H9 (cell line): Measurements from ENCODE around the gene TSPAN8. TPM values are rescaled to one million over a fixed set of nuclear protein-coding genes. Genes with fewer than 3 reads are reported as not detected.

Experiments used
- DNase-seq: peaks from one replicate; pipeline ENCODE4 v3.0.0-alpha.2; 2017
- H2AFZ ChIP-seq: one replicate; pipeline ENCODE4 v1.6.1; 2013; ENCODE audit warnings: mild to moderate bottlenecking, low read length, control low read depth, moderate library complexity
- H2AK5ac ChIP-seq: 2 replicates; pipeline ENCODE4 v1.6.1; 2013; ENCODE audit warnings: low read length, control low read depth, mixed read lengths; ENCODE audit not compliant: insufficient read length
- H2BK120ac ChIP-seq: one replicate; pipeline ENCODE4 v1.6.1; 2013; ENCODE audit warnings: low read depth, mild to moderate bottlenecking, low read length, control low read depth, inconsistent platforms; ENCODE audit not compliant: poor library complexity, severe bottlenecking
- H2BK12ac ChIP-seq: 2 replicates; pipeline ENCODE4 v1.6.1; 2013; ENCODE audit warnings: low read length, control low read depth, mixed read lengths, low read depth; ENCODE audit not compliant: insufficient read length
- H2BK15ac ChIP-seq: 2 replicates; pipeline ENCODE4 v1.6.1; 2013; ENCODE audit warnings: low read depth, low read length, control low read depth
- H2BK20ac ChIP-seq: one replicate; pipeline ENCODE4 v1.6.1; 2013; ENCODE audit warnings: low read depth, mild to moderate bottlenecking, low read length, control low read depth, inconsistent platforms; ENCODE audit not compliant: poor library complexity, severe bottlenecking
- H2BK5ac ChIP-seq: 2 replicates; pipeline ENCODE4 v1.6.1; 2013; ENCODE audit warnings: low read length, control low read depth, mixed read lengths; ENCODE audit not compliant: insufficient read length
- H3K14ac ChIP-seq: 2 replicates; pipeline ENCODE4 v1.6.1; 2013; ENCODE audit warnings: low read length, control low read depth; ENCODE audit not compliant: insufficient read depth
- H3K18ac ChIP-seq: 2 replicates; pipeline ENCODE4 v1.6.1; 2013; ENCODE audit warnings: low read depth, mild to moderate bottlenecking, mixed read lengths, low read length, control low read depth; ENCODE audit not compliant: insufficient read length
- H3K23ac ChIP-seq: 2 replicates; pipeline ENCODE4 v1.6.1; 2013; ENCODE audit warnings: low read length, control low read depth, mixed read lengths, low read depth; ENCODE audit not compliant: insufficient read length
- H3K23me2 ChIP-seq: 2 replicates; pipeline ENCODE4 v1.6.1; 2013; ENCODE audit warnings: low read depth, mild to moderate bottlenecking, mixed read lengths, low read length, control low read depth; ENCODE audit not compliant: insufficient read length, poor library complexity, severe bottlenecking
- H3K27ac ChIP-seq: 2 replicates; pipeline ENCODE4 v1.5.1; 2013; ENCODE audit warnings: low read length, control low read depth, mixed read lengths, low read depth; ENCODE audit not compliant: insufficient read length
- H3K27me3 ChIP-seq: 2 replicates; pipeline ENCODE4 v1.6.1; 2013; ENCODE audit warnings: low read length, control low read depth, inconsistent platforms; ENCODE audit not compliant: insufficient read depth
- H3K4ac ChIP-seq: 2 replicates; pipeline ENCODE4 v1.6.1; 2013; ENCODE audit warnings: low read depth, mild to moderate bottlenecking, control low read depth, inconsistent platforms, low read length, moderate library complexity
- H3K4me1 ChIP-seq: 2 replicates; pipeline ENCODE4 v1.6.1; 2013; ENCODE audit warnings: low read length, control low read depth, inconsistent platforms; ENCODE audit not compliant: insufficient read depth
- H3K4me2 ChIP-seq: 2 replicates; pipeline ENCODE4 v1.6.1; 2013; ENCODE audit warnings: low read length, control low read depth, mixed read lengths; ENCODE audit not compliant: insufficient read length, insufficient read depth
- H3K56ac ChIP-seq: 2 replicates; pipeline ENCODE4 v1.6.1; 2013; ENCODE audit warnings: low read depth, mild to moderate bottlenecking, mixed read lengths, low read length, control low read depth; ENCODE audit not compliant: insufficient read length
- H3K79me1 ChIP-seq: 2 replicates; pipeline ENCODE4 v1.6.1; 2013; ENCODE audit warnings: low read depth, mild to moderate bottlenecking, moderate library complexity, low read length, control low read depth, inconsistent platforms; ENCODE audit not compliant: insufficient read depth, poor library complexity, severe bottlenecking
- H3K79me2 ChIP-seq: 2 replicates; pipeline ENCODE4 v1.6.1; 2013; ENCODE audit warnings: low read length, control low read depth, inconsistent platforms; ENCODE audit not compliant: insufficient read depth
- H3K9ac ChIP-seq: 2 replicates; pipeline ENCODE4 v1.6.1; 2013; ENCODE audit warnings: low read length, control low read depth, mixed read lengths; ENCODE audit not compliant: insufficient read length; ENCODE audit errors: extremely low read depth
- H3K9me3 ChIP-seq: one replicate; pipeline ENCODE4 v1.6.1; 2013; ENCODE audit warnings: low read depth, low read length, inconsistent platforms; ENCODE audit not compliant: control insufficient read depth
- H3T11ph ChIP-seq: one replicate; pipeline ENCODE4 v1.6.1; 2013; ENCODE audit warnings: mild to moderate bottlenecking, low read length, control low read depth, inconsistent platforms
- H4K20me1 ChIP-seq: one replicate; pipeline ENCODE4 v1.6.1; 2013; ENCODE audit not compliant: control insufficient read depth, insufficient read length, insufficient read depth
- H4K5ac ChIP-seq: 2 replicates; pipeline ENCODE4 v1.6.1; 2013; ENCODE audit warnings: low read depth, mild to moderate bottlenecking, mixed read lengths, low read length, control low read depth; ENCODE audit not compliant: insufficient read length
- H4K8ac ChIP-seq: replicated peaks from 2 replicates; pipeline ENCODE4 v1.6.1; 2013; ENCODE audit warnings: low read length, control low read depth, mixed read lengths, low read depth; ENCODE audit not compliant: insufficient read length
- H4K91ac ChIP-seq: 2 replicates; pipeline ENCODE4 v1.6.1; 2013; ENCODE audit warnings: low read depth, mild to moderate bottlenecking, moderate library complexity, mixed read lengths, low read length, control low read depth; ENCODE audit not compliant: insufficient read length
- H3K27ac Mint-ChIP-seq, 3 experiments: 2 replicates in 2 of 3; 3 replicates in 1 of 3; pipeline ENCODE4 v1.8.0; 2020 to 2021; ENCODE audit warnings: mixed read lengths in 3 of 3, mild to moderate bottlenecking in 1 of 3, moderate library complexity in 1 of 3
- H3K27me3 Mint-ChIP-seq: 2 replicates; pipeline ENCODE4 v1.8.0; 2021; ENCODE audit warnings: low read depth, mild to moderate bottlenecking, moderate library complexity, mixed read lengths
- H3K36me3 Mint-ChIP-seq, 3 experiments: 2 replicates in 2 of 3; 3 replicates in 1 of 3; pipeline ENCODE4 v1.8.0; 2020 to 2021; ENCODE audit warnings: low read depth in 3 of 3, mixed read lengths in 3 of 3; ENCODE audit not compliant: insufficient read depth in 1 of 3
- H3K4me1 Mint-ChIP-seq, 2 experiments: 2 replicates each; pipeline ENCODE4 v1.8.0; 2020; ENCODE audit warnings: mixed read lengths in 2 of 2
- H3K4me3 Mint-ChIP-seq, 2 experiments: 2 replicates in 1 of 2; 3 replicates in 1 of 2; pipeline ENCODE4 v1.8.0; 2020 to 2021; ENCODE audit warnings: mild to moderate bottlenecking in 2 of 2, mixed read lengths in 2 of 2, moderate library complexity in 1 of 2
- H3K9me3 Mint-ChIP-seq, 2 experiments: 2 replicates in 1 of 2; 3 replicates in 1 of 2; pipeline ENCODE4 v1.8.0; 2020; ENCODE audit warnings: mild to moderate bottlenecking in 2 of 2, mixed read lengths in 2 of 2, moderate library complexity in 1 of 2
- CTCF ChIP-seq: fragments of 200-600 bp; sonication (generic); conservative IDR thresholded peaks from 3 replicates; pipeline ENCODE4 v1.8.0; 2021; ENCODE audit warnings: antibody characterized with exemption, mild to moderate bottlenecking
- total RNA-seq: library from RNA; stranded (reverse); gene quantifications from 2 replicates; pipeline ENCODE4 v1.2.1, GENCODE V29; 2021

The TSPAN8 gene
- total RNA-seq, 1 experiment from 2014 or later: not detected

GRCh38 chr12:71159264-71159663 is 1.5 kb upstream of the TSPAN8 start:
- Histone ChIP-seq H3T11ph (no peak overlapping the region), H2BK5ac (no peak overlapping the region), H2BK15ac (no peak overlapping the region), H4K20me1 (no peaks in the 10 kb centered on the region), H3K4me2 (no peak overlapping the region), H3K18ac (no peak overlapping the region), H3K23me2 (no peaks in the 10 kb centered on the region), H4K91ac (no peak overlapping the region), H4K8ac (no peak overlapping the region), H3K27me3 (no peaks in the 10 kb centered on the region), H3K9me3 (no peaks in the 10 kb centered on the region), H2AFZ (no peak overlapping the region), H3K27ac (no peak overlapping the region), H3K23ac (no peak overlapping the region), H3K9ac (no peak overlapping the region), H2AK5ac (no peak overlapping the region), H3K79me1 (no peaks in the 10 kb centered on the region), H3K14ac (no peak overlapping the region), H2BK120ac (no peak overlapping the region), H2BK20ac (no peak overlapping the region), H3K56ac (no peak overlapping the region), H2BK12ac (no peak overlapping the region), H3K4ac (no peak overlapping the region), H4K5ac (no peak overlapping the region), H3K79me2 (no peaks in the 10 kb centered on the region), H3K4me1 (no peaks in the 10 kb centered on the region)
- Mint-ChIP-seq H3K4me1 (peaks cover 3 to 9% of the 10 kb centered on the region in 2 experiments; a peak in 2 of 4 replicates), H3K9me3 (no peaks in the 10 kb centered on the region), H3K27ac (no peak overlapping the region; a peak in 1 of 7 replicates), H3K27me3 (no peaks in the 10 kb centered on the region), H3K36me3 (no peaks in the 10 kb centered on the region; a peak in 1 of 7 replicates), H3K4me3 (no peak overlapping the region)
- no peak for DNase-seq
- no peak for TF ChIP-seq CTCF
